OCI-LY7 (cell line): ENCODE results near the gene SCAMP3.

Experiments used
- EZH2phosphoT487 ChIP-seq: fragments of 200-600 bp; sonication (generic); IDR thresholded peaks from 2 replicates; pipeline ENCODE4 v1.6.1; 2018; ENCODE audit warnings: low read depth, borderline replicate concordance, mild to moderate bottlenecking, mixed run types, antibody characterized with exemption, low read length, moderate library complexity, mixed read lengths
- TF ChIP-seq, protein P1 (sequence below): fragments of 200-600 bp; sonication (generic); conservative IDR thresholded peaks from 2 replicates; pipeline ENCODE4 v1.5.1; 2014; ENCODE audit warnings: mild to moderate bottlenecking, antibody characterized with exemption, low read length, moderate library complexity, mixed read lengths

DNA sequence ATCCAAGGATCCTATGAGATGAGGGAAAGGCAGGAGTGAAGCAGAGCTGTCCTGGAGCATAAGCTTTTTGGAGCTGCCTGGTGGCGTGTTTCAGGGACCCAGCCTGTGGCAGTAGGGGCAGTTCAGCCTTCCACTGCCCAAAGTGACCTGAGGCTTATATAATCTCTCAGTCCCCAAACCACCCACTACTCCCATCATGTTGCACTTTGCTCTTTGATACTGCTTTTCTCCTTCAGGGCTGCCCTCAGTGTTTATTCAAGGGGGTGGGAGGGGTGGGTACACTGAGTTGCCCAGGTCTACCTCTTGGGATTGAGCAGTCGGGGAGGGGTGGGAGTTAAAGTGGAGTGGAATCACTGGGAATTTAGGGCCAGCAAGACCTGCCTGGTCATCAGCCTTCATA lies 24.4 kb upstream of the SCAMP3 start:
- TF ChIP-seq, protein P1, sequence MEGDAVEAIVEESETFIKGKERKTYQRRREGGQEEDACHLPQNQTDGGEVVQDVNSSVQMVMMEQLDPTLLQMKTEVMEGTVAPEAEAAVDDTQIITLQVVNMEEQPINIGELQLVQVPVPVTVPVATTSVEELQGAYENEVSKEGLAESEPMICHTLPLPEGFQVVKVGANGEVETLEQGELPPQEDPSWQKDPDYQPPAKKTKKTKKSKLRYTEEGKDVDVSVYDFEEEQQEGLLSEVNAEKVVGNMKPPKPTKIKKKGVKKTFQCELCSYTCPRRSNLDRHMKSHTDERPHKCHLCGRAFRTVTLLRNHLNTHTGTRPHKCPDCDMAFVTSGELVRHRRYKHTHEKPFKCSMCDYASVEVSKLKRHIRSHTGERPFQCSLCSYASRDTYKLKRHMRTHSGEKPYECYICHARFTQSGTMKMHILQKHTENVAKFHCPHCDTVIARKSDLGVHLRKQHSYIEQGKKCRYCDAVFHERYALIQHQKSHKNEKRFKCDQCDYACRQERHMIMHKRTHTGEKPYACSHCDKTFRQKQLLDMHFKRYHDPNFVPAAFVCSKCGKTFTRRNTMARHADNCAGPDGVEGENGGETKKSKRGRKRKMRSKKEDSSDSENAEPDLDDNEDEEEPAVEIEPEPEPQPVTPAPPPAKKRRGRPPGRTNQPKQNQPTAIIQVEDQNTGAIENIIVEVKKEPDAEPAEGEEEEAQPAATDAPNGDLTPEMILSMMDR = no peak
- TF ChIP-seq EZH2phosphoT487 = no peak
